Left lobe of liver (tissue), 2 donors: ENCODE results near the gene HAO2. TPM values are rescaled to one million over a fixed set of nuclear protein-coding genes. Genes with fewer than 3 reads are reported as not detected.
"Not testable (repeated sequence)": the region's sequence is repeated elsewhere in the genome, so short reads cannot be mapped to it uniquely, and the experiment has no call there.

Experiments used
- ATAC-seq: fragments of 200-7000 bp; cut with Tn5 transposase; one replicate; pipeline ENCODE4 v1.9.1; 2020; ENCODE audit warnings: mild to moderate bottlenecking, moderate library complexity
- DNase-seq: peaks from one replicate; pipeline ENCODE4 v3.0.0-alpha.2; 2020; ENCODE audit warnings: low spot score
- total RNA-seq: library from RNA; stranded (reverse); gene quantifications from one replicate; pipeline ENCODE4 v1.2.1, GENCODE V29; 2021
- donor health status: DM: no; HTN: no; CAD: no; lungs with moderate emphysema.
- donor health status: DM: no; HTN: yes; CAD: no.

HAO2 gene
- total RNA-seq, 1 donor from 2014 or later: 206 TPM

- DNase-seq (peak; percentile 70), ATAC-seq (peak; percentile 88)
These were observed 27.1 kb upstream of the HAO2 start for GRCh38 chr1:119341372-119341947.

GRCh38 chr1:119345398-119345797, 23.2 kb upstream of the HAO2 start:
- ATAC-seq (no peak), DNase-seq (no peak)

- ATAC-seq: peak; percentile 46
These were observed 20.7 kb upstream of the HAO2 start for GRCh38 chr1:119347858-119348257.

GRCh38 chr1:119348941-119349340, 19.6 kb upstream of the HAO2 start:
- no peak for DNase-seq
- ATAC-seq: no peak

More at GRCh38 chr1:119347858-119348257, 20.7 kb upstream of the HAO2 start:
- DNase-seq: no peak

GRCh38 chr1:119350866-119351265, 17.7 kb upstream of the HAO2 start:
- not testable (repeated sequence) for DNase-seq, ATAC-seq

- no peak for DNase-seq
These were observed 16.6 kb upstream of the HAO2 start for GRCh38 chr1:119351997-119352396.

GRCh38 chr1:119353836-119354235, 14.7 kb upstream of the HAO2 start:
- ATAC-seq (no peak), DNase-seq (no peak)

More at GRCh38 chr1:119351997-119352396, 16.6 kb upstream of the HAO2 start:
- no peak for ATAC-seq

GRCh38 chr1:119358636-119359035, 9.9 kb upstream of the HAO2 start:
- no peak for ATAC-seq
- no peak for DNase-seq

- no peak for ATAC-seq
- no peak for DNase-seq
These were observed 8.9 kb upstream of the HAO2 start for GRCh38 chr1:119359730-119360129.

- ATAC-seq: peak; percentile 63
These were observed 7.4 kb upstream of the HAO2 start for GRCh38 chr1:119361205-119361604.

GRCh38 chr1:119361620-119362344, 6.8 kb upstream of the HAO2 start:
- ATAC-seq (no peak), DNase-seq (no peak)

More at GRCh38 chr1:119361205-119361604, 7.4 kb upstream of the HAO2 start:
- no peak for DNase-seq

- no peak for ATAC-seq
- DNase-seq: no peak
These were observed 5.4 kb upstream of the HAO2 start for GRCh38 chr1:119363162-119363561.

GRCh38 chr1:119364640-119365039, 3.9 kb upstream of the HAO2 start:
- DNase-seq: no peak
- ATAC-seq: no peak

GRCh38 chr1:119366424-119366823, 2.2 kb upstream of the HAO2 start:
- no peak for DNase-seq

GRCh38 chr1:119367432-119368124, 1.0 kb upstream of the HAO2 start:
- ATAC-seq (peak; percentile 51), DNase-seq (no peak)

More at GRCh38 chr1:119366424-119366823, 2.2 kb upstream of the HAO2 start:
- no peak for ATAC-seq

- no peak for DNase-seq
- ATAC-seq: no peak
These were observed 2.2 kb downstream of the HAO2 start for GRCh38 chr1:119370748-119371147.

- peak; percentile 9 for ATAC-seq
These were observed 3.2 kb downstream of the HAO2 start for GRCh38 chr1:119371815-119372214.

GRCh38 chr1:119372503-119373086, 4.0 kb downstream of the HAO2 start:
- peak; percentile 58 for ATAC-seq
- peak; percentile 53 for DNase-seq

More at GRCh38 chr1:119371815-119372214, 3.2 kb downstream of the HAO2 start:
- DNase-seq: no peak

- ATAC-seq: no peak
- DNase-seq: no peak
These were observed 4.9 kb downstream of the HAO2 start for GRCh38 chr1:119373465-119373864.

GRCh38 chr1:119374208-119374874, 5.8 kb downstream of the HAO2 start:
- ATAC-seq (peak; percentile 4), DNase-seq (no peak)

- no peak for ATAC-seq
- DNase-seq: no peak
These were observed 6.8 kb downstream of the HAO2 start for GRCh38 chr1:119375366-119375765.
